GM23248 (cell line): ENCODE results near the gene ANO2.

Experiments
- EZH2 ChIP-seq: fragments of 200-600 bp; sonication (generic); IDR thresholded peaks from 2 replicates; pipeline ENCODE4 v1.6.1; 2018; ENCODE audit warnings: antibody characterized with exemption, mild to moderate bottlenecking; ENCODE audit not compliant: insufficient read depth, poor library complexity, severe bottlenecking
- EZH2phosphoT487 ChIP-seq: fragments of 200-600 bp; sonication (generic); IDR thresholded peaks from 2 replicates; pipeline ENCODE4 v1.6.1; 2018; ENCODE audit warnings: antibody characterized with exemption, moderate library complexity, mild to moderate bottlenecking, low read depth; ENCODE audit not compliant: insufficient read depth

GRCh38 chr12:5921027-5921909 lies 23.8 kb downstream of the ANO2 start:
- TF ChIP-seq EZH2 = no peak
- TF ChIP-seq EZH2phosphoT487 = no peak
